Activated gamma-delta T cell treated with Interleukin-2 at 50 U/mL for 16 hours (primary cell): ENCODE data around the gene FREM3.
"Not testable (repeated sequence)": the region's sequence is repeated elsewhere in the genome, so short reads cannot be mapped to it uniquely, and the experiment has no call there.

ENCODE experiments used
- DNase-seq: peaks from one replicate; pipeline ENCODE4 v3.0.0-alpha.2; 2020

FREM3 gene

DNA sequence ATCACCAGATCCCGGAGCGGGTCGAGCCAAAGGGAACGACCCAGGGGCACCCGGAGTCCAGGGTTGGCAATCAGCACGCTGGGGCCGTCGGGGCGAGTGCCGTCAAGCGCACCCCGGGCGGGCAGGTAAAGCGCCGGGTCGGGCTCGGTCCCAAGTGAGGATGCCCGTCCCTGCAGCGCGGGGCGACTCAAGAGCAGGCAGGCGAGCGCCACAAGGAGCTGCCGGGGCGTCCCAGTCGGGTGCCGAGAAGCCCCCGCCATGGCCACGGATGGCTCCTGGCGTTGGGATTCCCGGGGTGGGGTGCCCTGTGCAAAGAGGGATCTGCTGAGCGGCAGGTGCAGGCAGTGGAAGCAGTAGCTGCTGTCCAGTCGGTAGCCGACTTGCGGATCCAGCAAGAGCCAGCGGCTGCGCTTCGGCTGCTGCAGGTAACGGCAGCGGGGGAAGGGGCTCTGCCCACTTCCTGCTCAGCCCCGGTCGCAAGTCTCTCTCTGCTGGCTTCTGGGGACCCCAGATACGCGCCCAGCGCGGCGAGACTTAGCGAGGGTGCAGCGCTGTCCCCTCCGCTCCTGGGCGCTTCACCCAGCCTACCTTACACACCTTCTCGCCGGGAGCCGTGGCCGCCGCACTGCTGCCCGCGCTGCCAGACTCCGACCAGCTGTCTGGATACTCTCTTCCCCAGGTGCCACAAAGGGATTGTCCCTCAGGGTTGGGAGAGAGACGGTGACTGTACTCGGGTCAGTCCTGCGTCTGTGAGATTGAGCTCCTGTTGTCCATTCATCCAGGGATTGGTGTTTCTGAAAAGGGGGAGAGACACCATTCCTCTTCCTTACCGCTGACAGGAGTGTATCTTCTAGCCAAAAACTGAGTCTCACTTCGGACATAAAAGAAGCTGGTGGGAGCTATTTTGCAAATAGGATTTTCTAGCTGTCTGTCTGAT lies at the start of gene FREM3:
FREM3 (minus strand) TSS at position 260 of the 937 bp plus-strand sequence; CDS start at position 260, 0 bp downstream.
- DNase-seq = no peak

GRCh38 chr4:143745874-143746273 lies 45.4 kb upstream of the FREM3 start:
- no peak for DNase-seq

DNA sequence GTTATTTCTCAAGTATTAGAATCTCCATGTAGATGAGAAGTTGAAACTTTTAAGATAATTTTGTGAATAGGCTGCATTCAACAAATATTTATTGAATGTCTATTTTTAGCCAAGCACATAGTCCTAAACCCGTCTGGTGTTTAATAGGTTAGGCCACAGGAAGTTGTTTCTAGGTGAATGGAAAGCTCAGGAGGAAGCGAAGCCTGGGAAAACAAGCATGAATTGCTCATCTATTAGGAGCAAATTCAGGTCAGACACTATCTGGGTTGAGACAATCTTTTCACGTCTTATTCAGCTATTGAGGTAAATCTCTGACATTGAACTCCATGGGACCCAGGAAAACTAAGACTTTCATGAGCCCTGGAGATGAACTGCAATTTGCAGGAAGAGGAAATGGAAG lies 43.1 kb upstream of the FREM3 start:
- DNase-seq = no peak

DNA sequence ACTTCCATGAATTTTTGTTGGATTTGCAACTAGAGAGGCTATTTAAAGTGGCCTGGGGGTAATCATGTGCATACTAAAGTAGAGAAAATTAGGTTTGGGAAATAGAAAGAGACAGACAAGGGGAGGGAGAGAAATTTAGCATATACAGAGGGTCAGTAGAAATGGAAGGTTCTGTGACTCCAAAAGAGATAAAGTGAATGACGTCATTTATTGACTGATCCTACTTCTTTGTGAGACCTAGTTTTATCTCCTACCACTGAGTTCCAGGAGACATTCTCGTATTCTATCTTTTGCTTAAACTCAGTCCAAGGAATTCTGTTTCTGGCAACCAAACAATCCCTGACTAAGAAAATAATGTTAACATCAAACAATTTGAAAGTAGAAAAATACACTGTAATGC lies 42.4 kb upstream of the FREM3 start:
- DNase-seq = no peak

- DNase-seq = no peak
Measured at GRCh38 chr4:143736861-143737260, 36.4 kb upstream of the FREM3 start.

DNA sequence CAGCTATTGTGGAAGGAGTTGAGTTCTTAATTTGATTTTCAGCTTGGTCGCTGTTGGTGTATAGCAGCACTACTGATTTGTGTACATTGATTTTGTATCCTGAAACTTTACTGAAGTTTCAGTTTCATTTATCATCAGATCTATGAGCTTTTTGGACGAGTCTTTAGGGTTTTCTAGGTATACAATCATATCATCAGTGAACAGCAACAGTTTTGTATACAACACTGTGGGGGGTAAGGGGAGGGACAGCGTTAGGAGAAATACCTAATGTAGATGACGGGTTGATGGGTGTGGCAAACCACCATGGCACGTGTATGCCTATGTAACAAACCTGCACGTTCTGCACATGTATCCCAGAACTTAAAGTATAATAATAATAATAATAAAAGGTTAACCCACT lies 35.6 kb upstream of the FREM3 start:
- DNase-seq = not testable (repeated sequence)

DNA sequence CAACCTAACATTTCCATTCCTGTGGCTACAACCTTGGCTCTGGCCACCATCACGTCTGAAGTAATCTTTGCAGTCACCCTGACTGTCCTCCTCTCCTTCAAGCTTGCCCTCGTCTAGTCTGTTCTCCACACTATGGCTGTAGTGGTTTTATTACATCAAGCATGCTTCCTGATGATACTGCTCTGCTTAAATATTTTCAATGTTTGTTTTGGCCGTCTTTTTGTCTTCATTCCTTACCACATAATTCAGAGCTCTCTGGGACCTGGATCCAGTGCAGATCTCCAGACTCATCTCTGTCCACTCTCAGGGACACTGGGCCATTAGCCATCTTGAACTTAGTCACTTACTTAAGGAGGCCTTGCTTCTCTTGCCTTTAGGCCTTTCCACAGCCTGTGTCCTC lies 27.7 kb upstream of the FREM3 start:
- no peak for DNase-seq

DNA sequence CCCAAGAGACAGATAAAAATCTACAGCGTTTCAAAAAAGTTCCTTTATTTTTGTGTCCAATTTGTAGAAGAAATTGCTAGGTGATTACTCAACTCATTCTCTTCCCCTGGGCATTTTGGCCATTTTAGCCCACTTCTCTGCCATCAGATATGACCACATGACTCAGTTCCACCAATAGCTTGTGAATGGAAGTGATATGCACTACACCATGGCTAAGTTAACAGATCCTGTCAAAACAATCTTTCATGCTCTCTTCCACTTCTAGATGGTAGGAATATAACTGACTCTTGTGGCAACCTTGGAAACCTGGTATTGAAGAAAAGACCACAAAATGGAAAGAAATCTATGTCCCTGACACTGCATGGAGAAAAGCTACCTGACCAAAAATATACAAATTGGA lies 26.2 kb upstream of the FREM3 start:
- DNase-seq = no peak

GRCh38 chr4:143721317-143721716 lies 20.8 kb upstream of the FREM3 start:
- DNase-seq = no peak

- not testable (repeated sequence) for DNase-seq
Measured at GRCh38 chr4:143718748-143719147, 18.3 kb upstream of the FREM3 start.

GRCh38 chr4:143713955-143714625 lies 13.6 kb upstream of the FREM3 start:
- DNase-seq = no peak

DNA sequence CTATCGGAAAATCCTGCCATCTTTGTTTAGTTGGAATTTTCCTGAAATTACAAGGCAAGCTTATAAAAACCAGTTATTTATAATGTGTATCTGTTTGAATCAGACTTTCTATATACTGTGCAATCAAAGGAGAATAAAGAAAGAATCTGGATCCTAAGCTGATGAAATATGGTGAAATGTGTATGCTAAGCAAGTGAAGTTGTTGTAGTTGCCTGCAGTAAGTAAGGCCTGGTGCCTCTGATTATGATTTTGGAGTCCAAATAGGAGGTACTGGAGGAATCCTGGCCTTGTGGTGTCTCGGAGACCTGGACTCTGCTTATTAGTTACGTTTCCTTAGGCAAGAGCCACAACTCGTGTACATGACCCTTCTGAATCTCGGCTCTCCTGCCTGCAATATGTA lies 13.1 kb upstream of the FREM3 start:
- no peak for DNase-seq

DNA sequence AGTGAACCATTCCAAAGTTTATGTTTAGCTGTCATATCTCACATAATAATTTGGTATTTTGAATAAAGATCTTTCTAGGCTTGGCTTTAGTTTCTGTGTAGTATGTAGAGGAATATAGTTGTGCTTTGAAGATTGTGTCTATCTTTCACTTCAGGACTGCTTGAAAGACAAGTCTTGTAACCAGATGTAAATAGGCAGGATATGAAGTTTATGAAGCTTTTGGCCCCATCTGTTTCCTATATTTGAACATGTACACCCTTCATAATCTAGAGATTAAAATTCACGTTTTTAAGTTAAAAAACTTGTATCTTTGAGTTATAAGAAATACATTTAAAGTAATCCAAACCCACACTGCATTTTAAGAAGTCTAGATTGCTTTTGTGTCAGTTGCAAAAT lies 11.7 kb upstream of the FREM3 start:
- DNase-seq = no peak

DNA sequence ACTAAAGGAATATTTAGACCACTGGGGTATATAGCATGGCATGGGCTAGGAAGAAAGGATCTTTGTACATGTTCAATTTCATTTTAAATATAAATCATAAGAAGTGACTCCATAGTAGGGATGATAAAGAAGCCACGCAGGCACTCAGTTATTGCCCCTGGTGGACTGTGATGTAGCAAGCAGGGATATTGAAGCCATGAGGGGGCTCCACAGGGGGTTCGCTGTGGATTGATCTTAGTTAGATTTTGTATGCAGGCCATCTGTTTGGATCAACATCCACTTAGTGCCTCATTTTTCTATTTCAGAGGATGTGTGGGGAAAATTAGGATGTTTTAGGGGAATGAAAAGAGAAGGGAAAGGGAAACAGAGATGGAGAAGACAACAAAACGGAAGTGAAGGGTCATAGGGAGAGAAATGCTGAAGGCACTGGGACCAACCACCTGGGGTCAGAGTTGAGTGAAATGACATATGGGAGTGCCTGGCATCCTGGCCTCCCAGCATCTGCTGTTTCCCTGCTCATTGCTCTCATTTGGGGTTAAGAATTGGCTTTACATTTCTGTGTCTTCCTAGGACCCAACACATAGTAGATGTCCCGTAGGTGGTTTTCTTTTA lies 11.2 kb upstream of the FREM3 start:
- no peak for DNase-seq

DNA sequence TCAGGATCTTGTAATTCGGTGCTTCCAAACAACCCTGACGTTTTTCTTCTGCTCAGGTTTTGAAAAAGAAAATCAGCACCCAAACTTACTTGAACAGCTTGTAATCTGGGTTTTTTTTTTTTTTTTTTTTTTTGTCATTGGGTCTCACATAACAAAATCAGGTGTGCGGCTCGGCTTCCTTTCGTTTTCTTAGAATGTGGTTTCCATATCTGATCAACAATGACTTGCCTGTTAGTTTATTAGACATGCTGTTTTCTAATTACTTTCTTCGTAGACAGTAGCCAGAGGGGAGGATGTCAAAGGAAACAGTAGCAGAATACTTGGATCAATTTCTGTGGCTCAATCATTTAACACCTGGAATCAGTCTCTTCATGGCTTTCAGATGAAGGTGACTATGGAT lies 890 bp upstream of the FREM3 start:
- no peak for DNase-seq

DNA sequence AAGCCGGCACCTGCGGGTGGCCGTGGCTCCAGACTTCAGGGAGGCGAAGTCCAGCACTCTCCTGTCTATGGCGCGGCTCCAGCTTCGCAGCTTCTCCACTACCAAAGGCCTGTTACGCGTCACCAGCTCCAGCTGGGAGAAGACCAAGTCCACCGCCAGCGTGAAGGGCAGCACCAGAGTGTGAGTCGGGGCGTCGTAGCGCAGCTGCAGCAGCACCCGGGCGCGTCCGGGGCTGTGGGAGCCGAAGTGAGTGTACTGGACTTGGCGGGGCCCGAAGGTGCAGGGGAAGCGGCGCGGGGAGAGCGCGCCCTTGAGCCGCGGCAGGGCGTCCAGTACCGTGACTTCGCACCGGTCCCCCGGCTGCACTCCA lies 444 bp downstream of the FREM3 start:
- no peak for DNase-seq

DNA sequence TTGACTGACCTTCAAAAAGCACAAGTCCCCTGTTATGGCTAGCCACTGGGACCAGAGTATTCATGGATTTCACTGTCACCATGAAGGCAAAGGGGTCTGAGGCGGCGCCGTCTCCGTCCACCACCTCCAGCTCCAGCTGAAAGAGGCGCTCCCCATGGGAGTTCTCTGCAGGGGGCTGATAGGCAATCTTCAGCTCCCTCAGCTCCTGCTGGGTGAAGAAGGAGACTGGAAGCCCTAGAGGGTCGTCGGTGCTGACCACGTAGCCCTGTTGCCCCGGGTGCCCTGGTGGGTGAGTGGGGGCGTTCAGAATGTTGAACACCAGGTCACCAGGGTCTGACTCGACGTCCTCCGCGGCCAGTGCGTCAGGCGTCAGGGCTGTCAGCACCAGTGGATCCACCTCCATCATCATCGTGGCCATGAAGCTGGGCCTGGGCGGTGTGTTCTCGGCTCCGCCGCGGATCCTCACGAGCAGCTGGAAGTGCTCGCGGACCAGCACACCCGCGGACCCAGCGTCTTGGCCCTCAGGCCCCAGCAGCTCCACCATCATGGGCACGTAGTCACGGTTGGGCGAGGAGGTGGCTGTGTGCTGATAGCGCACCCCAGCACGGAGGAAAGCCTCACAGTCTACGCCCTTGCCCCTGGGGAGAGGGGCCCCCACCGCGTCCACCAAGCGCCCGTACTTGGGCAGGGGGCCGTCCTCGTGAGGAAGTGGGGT lies 987 bp downstream of the FREM3 start:
- no peak for DNase-seq

DNA sequence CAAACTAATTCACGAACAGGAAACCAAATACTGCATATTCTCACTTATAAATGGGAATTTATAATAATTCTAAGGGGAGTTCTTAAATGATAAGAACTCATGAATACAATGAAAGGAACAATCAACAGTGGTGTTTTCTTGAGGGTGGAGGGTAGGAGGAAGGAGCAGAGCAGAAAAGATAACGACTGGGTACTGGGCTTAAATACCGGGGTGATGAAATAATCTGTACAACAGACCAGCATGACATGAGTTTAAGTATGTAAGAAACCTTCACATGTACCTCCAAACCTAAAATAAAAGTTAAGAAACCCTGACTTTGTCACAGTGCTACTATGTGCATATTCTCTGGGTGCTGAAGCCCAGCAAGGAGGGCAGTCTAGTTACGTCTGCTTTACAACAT lies 6.6 kb downstream of the FREM3 start:
- DNase-seq = no peak

DNA sequence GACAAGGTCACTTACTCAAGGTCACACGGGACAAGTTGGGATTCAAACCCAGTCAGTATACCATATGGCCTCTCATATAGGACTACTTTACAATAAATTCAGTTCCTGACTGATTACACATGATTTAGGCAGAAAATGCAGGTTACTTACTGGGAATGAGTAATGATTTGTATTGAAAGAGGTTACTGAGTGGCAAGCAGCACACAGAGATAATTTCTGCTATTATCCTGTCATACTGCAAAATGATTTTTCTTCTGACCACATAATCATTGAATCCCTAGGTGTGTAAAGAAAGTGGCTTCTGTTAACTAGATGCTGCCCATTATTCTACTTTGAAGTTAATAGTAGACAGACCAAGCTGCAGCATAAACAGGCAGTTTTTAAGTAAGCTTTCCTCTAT lies 8.2 kb downstream of the FREM3 start:
- DNase-seq = no peak

DNA sequence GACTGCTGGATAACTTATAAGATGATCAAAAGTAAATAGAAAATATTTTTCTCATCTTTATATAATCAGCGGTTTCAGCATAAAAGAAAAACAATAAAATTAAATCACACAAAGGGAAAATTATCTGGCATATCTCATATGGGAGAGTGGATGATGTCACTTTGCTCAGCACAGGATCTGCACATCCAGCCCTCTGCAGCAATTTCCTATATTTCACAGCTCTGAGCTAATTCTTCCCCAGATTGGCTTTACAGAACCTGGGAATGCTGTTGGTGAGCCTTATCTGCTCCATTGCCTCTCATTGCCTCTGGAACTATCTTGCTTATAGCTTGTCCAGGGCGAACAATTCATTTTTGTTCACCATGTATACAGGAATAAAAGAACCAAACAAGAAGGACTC lies 21.0 kb downstream of the FREM3 start:
- DNase-seq = no peak

- DNase-seq = not testable (repeated sequence)
Measured at GRCh38 chr4:143673629-143674028, 26.8 kb downstream of the FREM3 start.

GRCh38 chr4:143668930-143669552 lies 31.4 kb downstream of the FREM3 start:
- no peak for DNase-seq

DNA sequence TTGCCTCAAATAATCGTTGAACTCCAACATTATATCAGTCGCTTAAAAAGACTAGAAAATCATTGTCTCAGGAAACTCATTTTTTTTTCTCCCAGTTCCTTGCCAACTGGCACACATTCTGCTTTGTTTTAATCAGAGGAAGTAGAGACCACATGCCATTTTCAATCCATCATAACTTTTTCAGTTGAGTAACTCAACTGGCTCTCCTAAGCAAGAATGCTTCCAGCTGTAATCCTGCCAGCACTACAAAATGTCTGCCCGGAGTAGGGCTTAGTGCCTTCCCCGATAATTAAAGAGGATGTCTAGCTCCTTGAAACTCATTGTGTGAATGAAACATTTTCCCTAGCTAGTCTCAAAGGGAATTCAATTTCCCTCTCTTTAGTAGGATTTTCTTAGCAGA lies 33.0 kb downstream of the FREM3 start:
- no peak for DNase-seq
